Measurements from ENCODE around the gene SLIT3.

SLIT3 gene

GRCh38 chr5:168683927-168684295 is 617.0 kb downstream of the SLIT3 start (continued):
- no peak for TF ChIP-seq ZNF223 (tag by site-specific recombination; IDR thresholded peaks at IDR 0.05)

DNA sequence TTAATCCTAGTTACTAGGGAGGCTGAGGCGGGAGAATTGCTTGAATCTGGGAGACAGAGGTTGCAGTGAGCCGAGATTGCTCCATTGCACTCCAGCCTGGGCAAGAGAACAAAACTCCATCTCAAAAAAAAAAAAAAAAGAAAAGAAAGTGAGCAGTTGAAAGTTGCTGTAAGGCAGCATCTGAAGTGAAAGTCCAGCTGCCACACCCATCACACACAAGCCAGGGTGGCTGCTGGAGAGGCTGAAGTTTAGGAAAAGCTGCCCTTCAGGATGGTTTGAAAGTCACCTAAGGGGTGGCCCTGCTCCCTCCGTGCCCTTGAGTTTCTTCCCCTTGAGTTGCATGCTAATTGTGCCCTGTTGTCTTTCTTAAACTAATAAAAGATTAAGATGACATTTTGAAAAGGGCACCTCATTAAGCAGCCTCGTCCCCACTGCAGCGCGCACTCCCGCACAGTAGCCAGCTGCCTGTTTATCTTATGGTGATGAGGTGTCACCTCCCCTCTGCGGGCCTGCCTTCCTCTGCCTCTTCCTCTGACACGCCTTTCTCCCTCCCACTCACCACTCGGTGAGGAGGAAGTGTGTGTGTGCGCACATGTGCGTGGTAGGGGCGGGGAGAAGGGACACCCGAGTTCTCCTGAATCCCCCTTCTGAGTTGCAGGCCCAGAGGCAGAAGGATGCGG is 617.6 kb downstream of the SLIT3 start:
- CTCF ChIA-PET, result interaction anchor here (0.9 kb wide), 1 partner anchor 93 kb away, joined by 3 read pairs; no protein-coding TSS in a partner anchor

DNA sequence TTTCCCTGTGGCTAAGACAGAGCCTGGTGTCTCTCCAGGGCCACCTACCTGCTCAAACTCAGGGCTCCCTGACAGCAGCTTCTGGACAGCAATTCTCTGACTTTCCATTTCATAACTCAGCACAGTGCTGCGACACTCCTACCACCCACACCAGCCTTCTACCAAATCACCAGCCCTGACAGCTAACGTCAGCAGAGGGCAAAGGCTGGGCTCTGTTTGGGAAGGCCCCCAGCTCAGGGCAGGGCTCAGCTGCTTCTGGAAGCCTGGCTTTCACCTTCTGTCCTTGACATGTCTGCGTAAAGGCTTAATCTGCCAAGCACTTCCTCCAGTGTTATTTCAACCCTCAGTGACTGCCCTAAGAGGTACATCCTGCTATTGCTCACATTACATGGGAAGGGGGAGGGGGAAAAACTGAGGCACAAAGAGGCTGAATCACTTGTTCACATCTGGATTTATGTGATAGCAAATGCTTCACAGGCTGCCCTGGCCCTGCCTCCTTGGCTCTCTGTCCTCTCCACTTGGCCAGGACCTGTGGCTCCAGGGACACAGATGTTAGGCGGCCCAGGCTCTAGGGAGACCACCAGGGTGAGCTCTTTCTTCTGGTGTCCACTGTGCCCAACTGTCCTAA is 619.3 kb downstream of the SLIT3 start:
- TF ChIP-seq, protein P1, sequence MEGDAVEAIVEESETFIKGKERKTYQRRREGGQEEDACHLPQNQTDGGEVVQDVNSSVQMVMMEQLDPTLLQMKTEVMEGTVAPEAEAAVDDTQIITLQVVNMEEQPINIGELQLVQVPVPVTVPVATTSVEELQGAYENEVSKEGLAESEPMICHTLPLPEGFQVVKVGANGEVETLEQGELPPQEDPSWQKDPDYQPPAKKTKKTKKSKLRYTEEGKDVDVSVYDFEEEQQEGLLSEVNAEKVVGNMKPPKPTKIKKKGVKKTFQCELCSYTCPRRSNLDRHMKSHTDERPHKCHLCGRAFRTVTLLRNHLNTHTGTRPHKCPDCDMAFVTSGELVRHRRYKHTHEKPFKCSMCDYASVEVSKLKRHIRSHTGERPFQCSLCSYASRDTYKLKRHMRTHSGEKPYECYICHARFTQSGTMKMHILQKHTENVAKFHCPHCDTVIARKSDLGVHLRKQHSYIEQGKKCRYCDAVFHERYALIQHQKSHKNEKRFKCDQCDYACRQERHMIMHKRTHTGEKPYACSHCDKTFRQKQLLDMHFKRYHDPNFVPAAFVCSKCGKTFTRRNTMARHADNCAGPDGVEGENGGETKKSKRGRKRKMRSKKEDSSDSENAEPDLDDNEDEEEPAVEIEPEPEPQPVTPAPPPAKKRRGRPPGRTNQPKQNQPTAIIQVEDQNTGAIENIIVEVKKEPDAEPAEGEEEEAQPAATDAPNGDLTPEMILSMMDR (tag by site-specific recombination; IDR thresholded peaks at IDR 0.05), result peak; percentile 11; the same call in 1 of the 2 replicates
- peak; percentile 47; the same call in 1 of the 2 replicates for TF ChIP-seq SCRT1 (tag by site-specific recombination; IDR thresholded peaks at IDR 0.05; ENCODE audit: borderline replicate concordance)
- no peak for TF ChIP-seq ZNF335 (tag by site-specific recombination; conservative IDR thresholded peaks at IDR 0.05)
- TF ChIP-seq ZNF311 (tag by site-specific recombination; IDR thresholded peaks at IDR 0.05; ENCODE audit: borderline replicate concordance), result no peak
- H3K4me1 ChIP-seq (ENCODE audit: control insufficient read depth, insufficient read depth, low read length), result no peaks in the 10 kb centered on the region
- H3K36me3 ChIP-seq (ENCODE audit: control insufficient read depth in 2 of 2, insufficient read depth in 1 of 2, low read length in 2 of 2), result no peaks in the 10 kb centered on the region
- no peak overlapping the region for H3K4me3 ChIP-seq (ENCODE audit: low read depth, low read length)
- POLR2A ChIA-PET, result no interaction called here
- CTCF ChIA-PET, result no interaction called here
- H3K27ac ChIP-seq (ENCODE audit: extremely low read depth, low read depth, low read length), result no peak overlapping the region
- H3K9me3 ChIP-seq (ENCODE audit: control insufficient read depth, insufficient read depth, low read depth, low read length), result no peaks in the 10 kb centered on the region

More for the DNA sequence above, 617.6 kb downstream of the SLIT3 start:
- TF ChIP-seq ZNF513 (tag by site-specific recombination; IDR thresholded peaks at IDR 0.05), result no peak
- TF ChIP-seq, protein P2, sequence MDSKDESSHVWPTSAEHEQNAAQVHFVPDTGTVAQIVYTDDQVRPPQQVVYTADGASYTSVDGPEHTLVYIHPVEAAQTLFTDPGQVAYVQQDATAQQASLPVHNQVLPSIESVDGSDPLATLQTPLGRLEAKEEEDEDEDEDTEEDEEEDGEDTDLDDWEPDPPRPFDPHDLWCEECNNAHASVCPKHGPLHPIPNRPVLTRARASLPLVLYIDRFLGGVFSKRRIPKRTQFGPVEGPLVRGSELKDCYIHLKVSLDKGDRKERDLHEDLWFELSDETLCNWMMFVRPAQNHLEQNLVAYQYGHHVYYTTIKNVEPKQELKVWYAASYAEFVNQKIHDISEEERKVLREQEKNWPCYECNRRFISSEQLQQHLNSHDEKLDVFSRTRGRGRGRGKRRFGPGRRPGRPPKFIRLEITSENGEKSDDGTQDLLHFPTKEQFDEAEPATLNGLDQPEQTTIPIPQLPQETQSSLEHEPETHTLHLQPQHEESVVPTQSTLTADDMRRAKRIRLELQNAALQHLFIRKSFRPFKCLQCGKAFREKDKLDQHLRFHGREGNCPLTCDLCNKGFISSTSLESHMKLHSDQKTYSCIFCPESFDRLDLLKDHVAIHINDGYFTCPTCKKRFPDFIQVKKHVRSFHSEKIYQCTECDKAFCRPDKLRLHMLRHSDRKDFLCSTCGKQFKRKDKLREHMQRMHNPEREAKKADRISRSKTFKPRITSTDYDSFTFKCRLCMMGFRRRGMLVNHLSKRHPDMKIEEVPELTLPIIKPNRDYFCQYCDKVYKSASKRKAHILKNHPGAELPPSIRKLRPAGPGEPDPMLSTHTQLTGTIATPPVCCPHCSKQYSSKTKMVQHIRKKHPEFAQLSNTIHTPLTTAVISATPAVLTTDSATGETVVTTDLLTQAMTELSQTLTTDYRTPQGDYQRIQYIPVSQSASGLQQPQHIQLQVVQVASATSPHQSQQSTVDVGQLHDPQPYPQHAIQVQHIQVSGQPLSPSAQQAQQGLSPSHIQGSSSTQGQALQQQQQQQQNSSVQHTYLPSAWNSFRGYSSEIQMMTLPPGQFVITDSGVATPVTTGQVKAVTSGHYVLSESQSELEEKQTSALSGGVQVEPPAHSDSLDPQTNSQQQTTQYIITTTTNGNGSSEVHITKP (tag by site-specific recombination; IDR thresholded peaks at IDR 0.05), result no peak
- TF ChIP-seq PRDM1 (tag by site-specific recombination; IDR thresholded peaks at IDR 0.05), result peak; percentile 69
- TF ChIP-seq ZFHX2 (tag by site-specific recombination; conservative IDR thresholded peaks at IDR 0.05), result peak; percentile 30; the same call in 1 of the 2 replicates
- TF ChIP-seq EGR2 (tag by site-specific recombination; IDR thresholded peaks at IDR 0.05; ENCODE audit: low read depth), result 0 out of 2 replicates have a peak, but pooled peaks have one; percentile 7
- no peaks in the 10 kb centered on the region for H3K9me3 ChIP-seq (ENCODE audit: control insufficient read depth, insufficient read depth, low read depth, low read length)
- no peaks in the 10 kb centered on the region for H3K4me1 ChIP-seq (ENCODE audit: control insufficient read depth, insufficient read depth, low read length)
- POLR2A ChIA-PET, result no interaction called here
- no peak overlapping the region for H3K4me3 ChIP-seq (ENCODE audit: low read depth, low read length)
- no peaks in the 10 kb centered on the region for H3K36me3 ChIP-seq (ENCODE audit: control insufficient read depth in 2 of 2, insufficient read depth in 1 of 2, low read length in 2 of 2)
- H3K27ac ChIP-seq (ENCODE audit: extremely low read depth, low read depth, low read length), result no peak overlapping the region

DNA sequence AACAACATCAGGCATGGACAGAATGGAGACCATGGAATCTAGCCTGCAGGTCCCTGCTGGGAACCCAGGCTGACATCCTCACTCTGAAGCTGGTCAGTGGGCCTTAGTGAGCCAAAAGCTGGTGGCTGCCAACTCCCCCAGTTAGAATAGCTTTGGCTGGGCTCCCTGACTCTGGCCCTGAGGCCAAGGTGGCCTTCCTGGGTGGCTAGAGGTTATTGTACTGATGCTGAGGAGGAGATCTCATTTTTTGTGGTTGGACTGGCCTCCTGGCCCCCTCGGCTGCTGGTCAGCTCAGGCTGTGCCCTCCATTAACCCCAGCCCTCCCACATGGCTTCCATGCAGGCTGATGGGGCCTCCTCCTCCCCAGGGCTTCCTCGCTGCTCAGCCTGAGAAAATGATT is 620.5 kb downstream of the SLIT3 start:
- ChIA-PET CTCF (interaction anchor here (0.6 to 2.1 kb wide), 14 partner anchors 8 to 519 kb away, joined by 3 to 12 read pairs (median 4); no protein-coding TSS in a partner anchor), POLR2A (no interaction called here)
- Histone ChIP-seq H3K4me3 (ENCODE audit: low read depth, low read length) (no peak overlapping the region), H3K4me1 (ENCODE audit: control insufficient read depth, insufficient read depth, low read length) (no peaks in the 10 kb centered on the region), H3K9me3 (ENCODE audit: control insufficient read depth, insufficient read depth, low read depth, low read length) (no peaks in the 10 kb centered on the region), H3K36me3 (ENCODE audit: control insufficient read depth in 2 of 2, insufficient read depth in 1 of 2, low read length in 2 of 2) (no peaks in the 10 kb centered on the region), H3K27ac (ENCODE audit: extremely low read depth, low read depth, low read length) (no peak overlapping the region)
- TF ChIP-seq, protein P3, sequence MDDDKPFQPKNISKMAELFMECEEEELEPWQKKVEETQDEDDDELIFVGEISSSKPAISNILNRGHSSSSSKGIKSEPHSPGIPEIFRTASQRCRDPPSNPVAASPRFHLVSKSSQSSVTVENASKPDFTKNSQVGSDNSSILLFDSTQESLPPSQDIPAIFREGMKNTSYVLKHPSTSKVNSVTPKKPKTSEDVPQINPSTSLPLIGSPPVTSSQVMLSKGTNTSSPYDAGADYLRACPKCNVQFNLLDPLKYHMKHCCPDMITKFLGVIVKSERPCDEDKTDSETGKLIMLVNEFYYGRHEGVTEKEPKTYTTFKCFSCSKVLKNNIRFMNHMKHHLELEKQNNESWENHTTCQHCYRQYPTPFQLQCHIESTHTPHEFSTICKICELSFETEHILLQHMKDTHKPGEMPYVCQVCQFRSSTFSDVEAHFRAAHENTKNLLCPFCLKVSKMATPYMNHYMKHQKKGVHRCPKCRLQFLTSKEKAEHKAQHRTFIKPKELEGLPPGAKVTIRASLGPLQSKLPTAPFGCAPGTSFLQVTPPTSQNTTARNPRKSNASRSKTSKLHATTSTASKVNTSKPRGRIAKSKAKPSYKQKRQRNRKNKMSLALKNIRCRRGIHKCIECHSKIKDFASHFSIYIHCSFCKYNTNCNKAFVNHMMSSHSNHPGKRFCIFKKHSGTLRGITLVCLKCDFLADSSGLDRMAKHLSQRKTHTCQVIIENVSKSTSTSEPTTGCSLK (tag by site-specific recombination; IDR thresholded peaks at IDR 0.05), result no peak
- no peak for TF ChIP-seq ZNF626 (tag by site-specific recombination; IDR thresholded peaks at IDR 0.05)
- no peak for TF ChIP-seq KLF17 (tag by site-specific recombination; IDR thresholded peaks at IDR 0.05)
- no peak for TF ChIP-seq SETDB1 (IDR thresholded peaks at IDR 0.05; ENCODE audit: insufficient read length, low read length)
- no peak for TF ChIP-seq ZNF791 (tag by site-specific recombination; IDR thresholded peaks at IDR 0.05)
- TF ChIP-seq ZNF175 (tag by site-specific recombination; IDR thresholded peaks at IDR 0.05), result no peak
- no peak for TF ChIP-seq BCL11B (tag by site-specific recombination; IDR thresholded peaks at IDR 0.05; ENCODE audit: low read depth)
